Mucosa of descending colon (tissue), 3 donors: ENCODE results near the gene CCSER1. TPM values are rescaled to one million over a fixed set of nuclear protein-coding genes. Genes with fewer than 3 reads are reported as not detected.
A peak's percentile ranks its signal among the peaks of the same experiment; 100 is the strongest.
"Not testable (repeated sequence)": the region's sequence is repeated elsewhere in the genome, so short reads cannot be mapped to it uniquely, and the experiment has no call there.

ENCODE experiments used
- ATAC-seq: fragments of 200-7000 bp; cut with Tn5 transposase; one replicate; pipeline ENCODE4 v1.9.1; 2020; ENCODE audit warnings: mild to moderate bottlenecking, moderate library complexity
- DNase-seq, 3 donors: peaks; one replicate each; pipeline ENCODE4 v3.0.0-alpha.2; 2020
- H3K36me3 ChIP-seq: fragments of 200-600 bp; one replicate; pipeline ENCODE4 v1.8.0; 2021; ENCODE audit warnings: low read depth, mild to moderate bottlenecking
- H3K4me1 ChIP-seq: fragments of 200-600 bp; one replicate; pipeline ENCODE4 v1.8.0; 2021; ENCODE audit warnings: low read depth, mild to moderate bottlenecking
- H3K4me3 ChIP-seq: fragments of 200-600 bp; one replicate; pipeline ENCODE4 v1.8.0; 2021; ENCODE audit warnings: mild to moderate bottlenecking
- H3K9me3 ChIP-seq: fragments of 200-600 bp; one replicate; pipeline ENCODE4 v1.8.0; 2021; ENCODE audit warnings: mild to moderate bottlenecking
- CTCF ChIP-seq: fragments of 200-600 bp; IDR thresholded peaks from one replicate; pipeline ENCODE4 v1.8.0; 2022; ENCODE audit warnings: antibody characterized with exemption, mild to moderate bottlenecking
- intact Hi-C, 2 donors: fragments of 100-400 bp; cut with DNase I in 1 of 2; cut with micrococcal nuclease in 1 of 2; formaldehyde crosslinking; loops; one replicate each; pipeline versions ENCODE4 v1.11.0 to v1.11.1; 2022; cut with DNase I, micrococcal nuclease
- total RNA-seq, 3 donors: library from RNA; stranded (reverse); fragmentation: NEBNext Ultra II Directional in 2 of 3; extraction: Animal tissue kit (Norgen Biotek cat#: 25700) in 2 of 3; gene quantifications; one replicate each; pipeline versions ENCODE4 v1.2.1 to v1.2.4, GENCODE V29; 2021 to 2023
- donor health status: DM: no; HTN: no; CAD: no; lungs with moderate emphysema.
- donor health status: DM: no; HTN: no; CAD: no.
- donor health status: DM: no; HTN: yes; CAD: no.

CCSER1 gene
- total RNA-seq, 3 donors from 2014 or later, result 11.1 to 32.4 (median 13.3) TPM

GRCh38 chr4:91118597-91118996 lies 991.4 kb downstream of the CCSER1 start:
- no peak for ATAC-seq
- intact Hi-C loops, result no loop called here
- Histone ChIP-seq H3K36me3 (no peaks in the 10 kb centered on the region), H3K4me1 (no peaks in the 10 kb centered on the region), H3K4me3 (no peak overlapping the region), H3K9me3 (no peaks in the 10 kb centered on the region)
- no peak for DNase-seq
- no peak for TF ChIP-seq CTCF

- DNase-seq, result no peak
- no peak for ATAC-seq
- Histone ChIP-seq H3K4me1 (no peaks in the 10 kb centered on the region), H3K9me3 (no peaks in the 10 kb centered on the region), H3K36me3 (no peaks in the 10 kb centered on the region), H3K4me3 (no peak overlapping the region)
- TF ChIP-seq CTCF, result no peak
- intact Hi-C loops, result no loop called here
Observed at GRCh38 chr4:91123742-91124141, 996.5 kb downstream of the CCSER1 start.

GRCh38 chr4:91127192-91127591 lies 1000.0 kb downstream of the CCSER1 start:
- no peaks in the 10 kb centered on the region for H3K36me3 ChIP-seq
- DNase-seq, result no peak
- intact Hi-C loops, result no loop called here
- no peak for ATAC-seq
- no peaks in the 10 kb centered on the region for H3K4me1 ChIP-seq
- no peaks in the 10 kb centered on the region for H3K9me3 ChIP-seq
- H3K4me3 ChIP-seq, result no peak overlapping the region
- TF ChIP-seq CTCF, result no peak

- Histone ChIP-seq H3K4me1 (no peaks in the 10 kb centered on the region), H3K4me3 (no peak overlapping the region), H3K9me3 (no peaks in the 10 kb centered on the region), H3K36me3 (no peaks in the 10 kb centered on the region)
- DNase-seq (no peak), ATAC-seq (no peak)
- intact Hi-C loops, result no loop called here
- no peak for TF ChIP-seq CTCF
Observed at GRCh38 chr4:91127831-91128230, 1000.6 kb downstream of the CCSER1 start.

GRCh38 chr4:91128519-91128918 lies 1001.3 kb downstream of the CCSER1 start:
- no peak overlapping the region for H3K4me3 ChIP-seq
- no peaks in the 10 kb centered on the region for H3K9me3 ChIP-seq
- no peak for TF ChIP-seq CTCF
- H3K4me1 ChIP-seq, result no peaks in the 10 kb centered on the region
- no peaks in the 10 kb centered on the region for H3K36me3 ChIP-seq
- intact Hi-C loops, result no loop called here
- ATAC-seq, result no peak
- DNase-seq, result no peak

GRCh38 chr4:91147067-91147466 lies 1019.9 kb downstream of the CCSER1 start:
- DNase-seq, result peak in 1 of 3 donors; percentile 19
- no peak for TF ChIP-seq CTCF
- Histone ChIP-seq H3K4me3 (no peak overlapping the region), H3K4me1 (no peaks in the 10 kb centered on the region), H3K36me3 (no peaks in the 10 kb centered on the region), H3K9me3 (peaks cover 5% of the 10 kb centered on the region)
- intact Hi-C loops, result no loop called here
- no peak for ATAC-seq

GRCh38 chr4:91154041-91154440 lies 1026.8 kb downstream of the CCSER1 start:
- intact Hi-C loops, H3K36me3 ChIP-seq, H3K4me3 ChIP-seq, H3K4me1 ChIP-seq, DNase-seq, H3K9me3 ChIP-seq, ATAC-seq: not testable (repeated sequence)

- DNase-seq, result peak in 1 of 3 donors; percentile 37
- intact Hi-C loops, result not testable (repeated sequence)
Observed at GRCh38 chr4:91167864-91168653, 1040.9 kb downstream of the CCSER1 start.

More at GRCh38 chr4:91167864-91168653, 1040.9 kb downstream of the CCSER1 start:
- not testable (repeated sequence) for H3K4me1 ChIP-seq, H3K9me3 ChIP-seq, H3K36me3 ChIP-seq, ATAC-seq, H3K4me3 ChIP-seq
